Breast epithelium (tissue), 3 donors: ENCODE results near the gene PPT2.

Experiments
- POLR2A ChIP-seq: fragments of 450-650 bp; IDR thresholded peaks from one replicate; pipeline ENCODE4 v1.6.1; 2016; ENCODE audit warnings: antibody characterized with exemption, mild to moderate bottlenecking, moderate library complexity
- TF ChIP-seq, protein P1 (sequence below), 3 donors: fragments of 450-650 bp; IDR thresholded peaks; one replicate each; pipeline ENCODE4 v1.5.1; 2016 to 2017; ENCODE audit warnings: antibody characterized with exemption in 3 of 3, mild to moderate bottlenecking in 3 of 3, moderate library complexity in 3 of 3

DNA sequence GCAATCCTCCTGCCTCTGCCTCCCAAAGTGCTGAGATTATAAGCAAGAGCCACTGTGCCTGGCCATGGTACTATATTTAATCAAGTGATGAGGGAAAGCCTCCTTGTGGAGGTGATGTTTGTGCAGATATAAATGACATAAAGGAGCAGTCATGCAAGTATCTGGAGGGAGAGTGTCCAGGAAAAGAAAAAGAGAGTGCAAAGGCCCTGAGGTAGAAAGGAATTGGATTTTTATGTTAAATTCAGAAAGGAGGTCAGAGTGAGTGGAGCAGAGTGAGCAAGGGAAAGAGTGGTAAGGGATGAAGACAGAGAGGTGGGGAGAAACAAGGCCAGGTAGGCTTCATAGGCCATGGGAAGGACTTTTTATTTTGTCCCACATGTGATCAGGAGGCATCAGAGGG lies 16.5 kb upstream of the PPT2 start:
- TF ChIP-seq, protein P1, sequence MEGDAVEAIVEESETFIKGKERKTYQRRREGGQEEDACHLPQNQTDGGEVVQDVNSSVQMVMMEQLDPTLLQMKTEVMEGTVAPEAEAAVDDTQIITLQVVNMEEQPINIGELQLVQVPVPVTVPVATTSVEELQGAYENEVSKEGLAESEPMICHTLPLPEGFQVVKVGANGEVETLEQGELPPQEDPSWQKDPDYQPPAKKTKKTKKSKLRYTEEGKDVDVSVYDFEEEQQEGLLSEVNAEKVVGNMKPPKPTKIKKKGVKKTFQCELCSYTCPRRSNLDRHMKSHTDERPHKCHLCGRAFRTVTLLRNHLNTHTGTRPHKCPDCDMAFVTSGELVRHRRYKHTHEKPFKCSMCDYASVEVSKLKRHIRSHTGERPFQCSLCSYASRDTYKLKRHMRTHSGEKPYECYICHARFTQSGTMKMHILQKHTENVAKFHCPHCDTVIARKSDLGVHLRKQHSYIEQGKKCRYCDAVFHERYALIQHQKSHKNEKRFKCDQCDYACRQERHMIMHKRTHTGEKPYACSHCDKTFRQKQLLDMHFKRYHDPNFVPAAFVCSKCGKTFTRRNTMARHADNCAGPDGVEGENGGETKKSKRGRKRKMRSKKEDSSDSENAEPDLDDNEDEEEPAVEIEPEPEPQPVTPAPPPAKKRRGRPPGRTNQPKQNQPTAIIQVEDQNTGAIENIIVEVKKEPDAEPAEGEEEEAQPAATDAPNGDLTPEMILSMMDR (IDR thresholded peaks at IDR 0.05): no peak
- TF ChIP-seq POLR2A: no peak
